ENCODE measurements around the gene ZNF506. TPM values are rescaled to one million over a fixed set of nuclear protein-coding genes. Genes with fewer than 3 reads are reported as not detected.

ZNF506 gene
- total and polyA plus RNA-seq, 3 experiments from 2014 or later = 26.9 to 28.3 (median 27.8) TPM

Other genes with a start within 250 kb of the ZNF506 start
- 10 to 100 TPM; 15.0 to 17.1 TPM for gene PBX4, start 203.1 kb downstream of the ZNF506 start, total RNA-seq
- gene PBX4, start 203.1 kb downstream of the ZNF506 start, polyA plus RNA-seq = 8.3 TPM
- gene LPAR2, start 193.5 kb downstream of the ZNF506 start, total RNA-seq = 10 to 100 TPM; 23.6 to 24.8 TPM
- gene LPAR2, start 193.5 kb downstream of the ZNF506 start, polyA plus RNA-seq = 37.8 TPM
- gene GMIP, start 178.1 kb downstream of the ZNF506 start, total RNA-seq = 10 to 100 TPM; 54.5 to 60.3 TPM
- gene GMIP, start 178.1 kb downstream of the ZNF506 start, polyA plus RNA-seq = 71.3 TPM
- 10 to 100 TPM; 92.1 to 93.6 TPM for gene ATP13A1, start 158.1 kb downstream of the ZNF506 start, total RNA-seq
- gene ATP13A1, start 158.1 kb downstream of the ZNF506 start, polyA plus RNA-seq = 41.7 TPM
- gene ZNF101, start 152.9 kb downstream of the ZNF506 start, total RNA-seq = 10 to 100 TPM; 73.6 to 74.0 TPM
- gene ZNF101, start 152.9 kb downstream of the ZNF506 start, polyA plus RNA-seq = 103 TPM
- 1 to 10 TPM; 7.4 to 7.8 TPM for gene ZNF14, start 88.6 kb downstream of the ZNF506 start, total RNA-seq
- gene ZNF14, start 88.6 kb downstream of the ZNF506 start, polyA plus RNA-seq = 8.9 TPM
- 10 to 100 TPM; 14.0 to 16.1 TPM for gene ZNF253, start 44.1 kb upstream of the ZNF506 start, total RNA-seq
- 6.8 TPM for gene ZNF253, start 44.1 kb upstream of the ZNF506 start, polyA plus RNA-seq
- 1 to 10 TPM; 8.6 to 9.1 TPM for gene ZNF93, start 79.2 kb upstream of the ZNF506 start, total RNA-seq
- 7.9 TPM for gene ZNF93, start 79.2 kb upstream of the ZNF506 start, polyA plus RNA-seq
- gene ZNF682, start 217.8 kb upstream of the ZNF506 start, total RNA-seq = 10 to 100 TPM in 1 of 2 experiments, 1 to 10 TPM in 1; 9.6 to 10.3 TPM
- gene ZNF682, start 217.8 kb upstream of the ZNF506 start, polyA plus RNA-seq = 4.5 TPM